BE2C (cell line): ENCODE results near the gene GRM5.
"Not testable (repeated sequence)": the region's sequence is repeated elsewhere in the genome, so short reads cannot be mapped to it uniquely, and the experiment has no call there.

Source experiments
- DNase-seq: peaks from one replicate; pipeline ENCODE4 v3.0.0-alpha.2; 2020
- H3K27me3 ChIP-seq: fragments of 250-450 bp; sonication (Bioruptor Pico); 2 replicates; pipeline ENCODE4 v1.5.1; 2020; ENCODE audit warnings: mild to moderate bottlenecking
- H3K36me3 ChIP-seq: fragments of 250-450 bp; sonication (Bioruptor Pico); 2 replicates; pipeline ENCODE4 v1.5.1; 2020; ENCODE audit warnings: mild to moderate bottlenecking
- H3K4me1 ChIP-seq: fragments of 250-450 bp; sonication (Bioruptor Pico); 2 replicates; pipeline ENCODE4 v1.5.1; 2020
- H3K4me3 ChIP-seq: 2 replicates; pipeline ENCODE4 v1.5.1; 2011; ENCODE audit warnings: low read depth, low read length
- H3K9me3 ChIP-seq: fragments of 250-450 bp; sonication (Bioruptor Pico); 2 replicates; pipeline ENCODE4 v1.5.1; 2020
- CTCF ChIP-seq: IDR thresholded peaks from 2 replicates; pipeline ENCODE4 v1.5.1; 2012; ENCODE audit warnings: mild to moderate bottlenecking, low read depth, low read length

The GRM5 gene

GRCh38 chr11:89052220-89052619 lies 13.6 kb downstream of the GRM5 start:
- Histone ChIP-seq H3K9me3 (no peaks in the 10 kb centered on the region), H3K4me3 (no peak overlapping the region), H3K36me3 (no peaks in the 10 kb centered on the region), H3K4me1 (no peaks in the 10 kb centered on the region), H3K27me3 (no peaks in the 10 kb centered on the region)
- no peak for DNase-seq
- TF ChIP-seq CTCF: no peak

GRCh38 chr11:89047159-89047558 lies 18.6 kb downstream of the GRM5 start:
- not testable (repeated sequence) for H3K27me3 ChIP-seq, H3K4me1 ChIP-seq, H3K9me3 ChIP-seq, H3K36me3 ChIP-seq, H3K4me3 ChIP-seq, DNase-seq

GRCh38 chr11:89043861-89044588 lies 21.8 kb downstream of the GRM5 start:
- not testable (repeated sequence) for H3K4me1 ChIP-seq, H3K36me3 ChIP-seq, H3K4me3 ChIP-seq, H3K9me3 ChIP-seq, DNase-seq, H3K27me3 ChIP-seq

- not testable (repeated sequence) for H3K36me3 ChIP-seq, H3K9me3 ChIP-seq, H3K4me3 ChIP-seq, DNase-seq, H3K4me1 ChIP-seq, H3K27me3 ChIP-seq
These were observed 36.1 kb downstream of the GRM5 start for GRCh38 chr11:89029671-89030070.

- H3K4me3 ChIP-seq: no peak overlapping the region
- no peaks in the 10 kb centered on the region for H3K36me3 ChIP-seq
- H3K27me3 ChIP-seq: no peaks in the 10 kb centered on the region
- no peaks in the 10 kb centered on the region for H3K9me3 ChIP-seq
- TF ChIP-seq CTCF: no peak
- DNase-seq: no peak
- no peaks in the 10 kb centered on the region for H3K4me1 ChIP-seq
These were observed 44.4 kb downstream of the GRM5 start for GRCh38 chr11:89021339-89021738.

- DNase-seq, H3K4me1 ChIP-seq, H3K4me3 ChIP-seq, H3K9me3 ChIP-seq, H3K27me3 ChIP-seq, H3K36me3 ChIP-seq: not testable (repeated sequence)
These were observed 45.8 kb downstream of the GRM5 start for GRCh38 chr11:89019827-89020547.

- no peak for DNase-seq
- TF ChIP-seq CTCF: no peak
- Histone ChIP-seq H3K36me3 (no peaks in the 10 kb centered on the region), H3K4me3 (no peak overlapping the region), H3K27me3 (no peaks in the 10 kb centered on the region), H3K4me1 (no peaks in the 10 kb centered on the region), H3K9me3 (no peaks in the 10 kb centered on the region)
These were observed 49.6 kb downstream of the GRM5 start for GRCh38 chr11:89016214-89016613.

- no peaks in the 10 kb centered on the region for H3K36me3 ChIP-seq
- no peaks in the 10 kb centered on the region for H3K4me1 ChIP-seq
- TF ChIP-seq CTCF: no peak
- no peak for DNase-seq
- no peaks in the 10 kb centered on the region for H3K27me3 ChIP-seq
- H3K4me3 ChIP-seq: no peak overlapping the region
- no peaks in the 10 kb centered on the region for H3K9me3 ChIP-seq
These were observed 50.2 kb downstream of the GRM5 start for GRCh38 chr11:89015614-89016013.

GRCh38 chr11:89000852-89001251 lies 64.9 kb downstream of the GRM5 start:
- H3K4me1 ChIP-seq, H3K27me3 ChIP-seq, DNase-seq, H3K9me3 ChIP-seq, H3K36me3 ChIP-seq, H3K4me3 ChIP-seq: not testable (repeated sequence)
